HL-60 (cell line): ENCODE measurements around the gene SSX2IP.
"Not testable (repeated sequence)": the region's sequence is repeated elsewhere in the genome, so short reads cannot be mapped to it uniquely, and the experiment has no call there.

ENCODE experiments used
- DNase-seq, 2 experiments: peaks; one replicate each; pipeline ENCODE4 v3.0.0-alpha.2; 2010 to 2020; ENCODE audit warnings: low read depth in 1 of 2, low spot score in 1 of 2
- H3K27ac ChIP-seq: fragments of 250-450 bp; sonication (Bioruptor Pico); replicated peaks from 2 replicates; pipeline ENCODE4 v1.5.1; 2020; ENCODE audit warnings: mild to moderate bottlenecking, moderate library complexity
- H3K27me3 ChIP-seq: fragments of 250-450 bp; sonication (Bioruptor Pico); 2 replicates; pipeline ENCODE4 v1.5.1; 2021; ENCODE audit warnings: mild to moderate bottlenecking, moderate library complexity; ENCODE audit not compliant: insufficient read depth, poor library complexity, severe bottlenecking
- H3K4me3 ChIP-seq: replicated peaks from 2 replicates; pipeline ENCODE4 v1.5.1; 2011; ENCODE audit warnings: mild to moderate bottlenecking, control low read depth, low read length; ENCODE audit not compliant: insufficient read depth
- CTCF ChIP-seq: IDR thresholded peaks from one replicate; pipeline ENCODE4 v1.5.1; 2011; ENCODE audit warnings: low read length, control low read depth, inconsistent platforms; ENCODE audit not compliant: insufficient read depth
- GABPA ChIP-seq: IDR thresholded peaks from 2 replicates; pipeline ENCODE4 v1.6.1; 2012; ENCODE audit warnings: low read depth
- POLR2AphosphoS5 ChIP-seq: IDR thresholded peaks from 2 replicates; pipeline ENCODE4 v1.6.1; 2012; ENCODE audit warnings: low read depth
- SPI1 ChIP-seq: IDR thresholded peaks from 2 replicates; pipeline ENCODE4 v1.6.1; 2012; ENCODE audit warnings: low read depth, mild to moderate bottlenecking, borderline replicate concordance
- TF ChIP-seq, protein P1 (sequence below): IDR thresholded peaks from 2 replicates; pipeline ENCODE4 v1.6.1; 2012; ENCODE audit warnings: low read depth; ENCODE audit not compliant: insufficient replicate concordance

The SSX2IP gene

GRCh38 chr1:84736445-84736844 is 46.2 kb upstream of the SSX2IP start:
- H3K4me3 ChIP-seq, result no peak overlapping the region
- no peaks in the 10 kb centered on the region for H3K27me3 ChIP-seq
- no peak for DNase-seq
- H3K27ac ChIP-seq, result no peak overlapping the region
- TF ChIP-seq SPI1 (peak; percentile 92), POLR2AphosphoS5 (no peak)

- TF ChIP-seq POLR2AphosphoS5 (no peak), CTCF (no peak), SPI1 (no peak), GABPA (no peak)
- TF ChIP-seq, protein P1, sequence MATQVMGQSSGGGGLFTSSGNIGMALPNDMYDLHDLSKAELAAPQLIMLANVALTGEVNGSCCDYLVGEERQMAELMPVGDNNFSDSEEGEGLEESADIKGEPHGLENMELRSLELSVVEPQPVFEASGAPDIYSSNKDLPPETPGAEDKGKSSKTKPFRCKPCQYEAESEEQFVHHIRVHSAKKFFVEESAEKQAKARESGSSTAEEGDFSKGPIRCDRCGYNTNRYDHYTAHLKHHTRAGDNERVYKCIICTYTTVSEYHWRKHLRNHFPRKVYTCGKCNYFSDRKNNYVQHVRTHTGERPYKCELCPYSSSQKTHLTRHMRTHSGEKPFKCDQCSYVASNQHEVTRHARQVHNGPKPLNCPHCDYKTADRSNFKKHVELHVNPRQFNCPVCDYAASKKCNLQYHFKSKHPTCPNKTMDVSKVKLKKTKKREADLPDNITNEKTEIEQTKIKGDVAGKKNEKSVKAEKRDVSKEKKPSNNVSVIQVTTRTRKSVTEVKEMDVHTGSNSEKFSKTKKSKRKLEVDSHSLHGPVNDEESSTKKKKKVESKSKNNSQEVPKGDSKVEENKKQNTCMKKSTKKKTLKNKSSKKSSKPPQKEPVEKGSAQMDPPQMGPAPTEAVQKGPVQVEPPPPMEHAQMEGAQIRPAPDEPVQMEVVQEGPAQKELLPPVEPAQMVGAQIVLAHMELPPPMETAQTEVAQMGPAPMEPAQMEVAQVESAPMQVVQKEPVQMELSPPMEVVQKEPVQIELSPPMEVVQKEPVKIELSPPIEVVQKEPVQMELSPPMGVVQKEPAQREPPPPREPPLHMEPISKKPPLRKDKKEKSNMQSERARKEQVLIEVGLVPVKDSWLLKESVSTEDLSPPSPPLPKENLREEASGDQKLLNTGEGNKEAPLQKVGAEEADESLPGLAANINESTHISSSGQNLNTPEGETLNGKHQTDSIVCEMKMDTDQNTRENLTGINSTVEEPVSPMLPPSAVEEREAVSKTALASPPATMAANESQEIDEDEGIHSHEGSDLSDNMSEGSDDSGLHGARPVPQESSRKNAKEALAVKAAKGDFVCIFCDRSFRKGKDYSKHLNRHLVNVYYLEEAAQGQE, result no peak
- H3K27me3 ChIP-seq, result no peaks in the 10 kb centered on the region
- H3K4me3 ChIP-seq, result no peak overlapping the region
- no peak for DNase-seq
- no peak overlapping the region for H3K27ac ChIP-seq
Measured at GRCh38 chr1:84735483-84735882, 45.2 kb upstream of the SSX2IP start.

DNA sequence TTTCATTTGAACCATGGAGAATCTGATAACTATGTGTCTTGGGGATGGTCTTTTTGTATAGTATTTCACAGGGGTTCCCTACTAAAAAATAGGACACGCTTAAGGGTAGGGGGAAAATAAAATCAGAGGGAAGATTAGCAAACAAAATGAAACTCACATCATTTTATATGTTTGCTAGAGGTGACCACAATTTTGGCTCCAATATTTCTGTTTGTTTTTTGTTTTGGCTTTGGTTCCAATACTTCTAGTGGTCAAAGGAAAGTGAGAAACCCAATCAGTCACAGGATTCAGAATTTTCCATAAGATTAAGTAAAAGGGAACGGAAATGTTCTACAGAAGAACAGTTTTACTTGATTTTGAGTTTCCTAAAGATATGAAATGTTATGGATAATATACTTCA is 42.3 kb upstream of the SSX2IP start:
- Histone ChIP-seq H3K4me3 (no peak overlapping the region), H3K27ac (no peak overlapping the region), H3K27me3 (no peaks in the 10 kb centered on the region)
- DNase-seq, result no peak
- TF ChIP-seq SPI1, result no peak
- no peak for TF ChIP-seq GABPA
- no peak for TF ChIP-seq CTCF
- no peak for TF ChIP-seq POLR2AphosphoS5
- TF ChIP-seq, protein P1, result no peak

DNA sequence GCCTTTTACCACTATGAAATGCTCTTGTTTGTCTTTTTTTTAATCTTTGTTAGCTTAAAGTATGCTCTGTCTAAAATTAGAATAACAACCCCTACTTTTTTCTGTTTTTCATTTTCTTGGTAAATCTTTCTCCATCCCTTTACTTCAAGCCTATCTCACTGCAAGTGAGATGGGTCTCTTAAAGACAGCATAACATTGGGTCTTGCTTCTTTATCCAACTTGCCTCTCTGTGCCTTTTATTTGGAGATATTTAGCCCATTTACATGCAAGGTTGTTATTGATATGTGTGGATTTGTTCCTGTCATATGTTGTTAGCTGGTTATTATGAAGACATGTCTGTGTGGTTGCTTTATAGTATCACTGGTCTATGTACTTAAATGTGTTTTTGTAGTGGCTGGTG is 41.3 kb upstream of the SSX2IP start:
- DNase-seq, result no peak
- Histone ChIP-seq H3K27me3 (no peaks in the 10 kb centered on the region), H3K27ac (no peak overlapping the region), H3K4me3 (no peak overlapping the region)
- TF ChIP-seq GABPA (no peak), POLR2AphosphoS5 (no peak), CTCF (no peak), SPI1 (no peak)
- TF ChIP-seq, protein P1, result no peak

DNA sequence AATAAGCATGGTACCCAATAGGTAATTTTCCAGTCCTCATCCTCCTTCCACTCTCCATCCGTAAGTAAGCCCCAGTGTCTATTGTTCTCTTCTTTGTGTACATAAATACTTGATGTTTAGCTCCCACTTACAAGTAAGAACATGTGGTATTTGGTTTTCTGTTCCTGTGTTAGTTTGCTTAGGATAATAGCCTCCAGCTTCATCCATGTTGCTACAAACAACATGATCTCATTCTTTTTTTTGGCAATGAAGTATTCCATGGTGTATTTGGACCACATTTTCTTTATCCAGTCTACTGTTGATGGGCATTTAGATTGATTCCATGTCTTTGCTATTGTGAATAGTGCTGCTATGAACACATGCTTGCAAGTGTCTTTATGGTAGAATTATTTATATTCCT is 37.5 kb upstream of the SSX2IP start:
- DNase-seq, H3K27ac ChIP-seq: not testable (repeated sequence)

More for the DNA sequence above, 37.5 kb upstream of the SSX2IP start:
- H3K4me3 ChIP-seq, H3K27me3 ChIP-seq: not testable (repeated sequence)
